Bronchial epithelial cell (primary cell): ENCODE measurements around the gene SLC34A1. TPM values are rescaled to one million over a fixed set of nuclear protein-coding genes. Genes with fewer than 3 reads are reported as not detected.

Experiments used
- DNase-seq: peaks from one replicate; pipeline ENCODE4 v3.0.0-alpha.2; 2010; ENCODE audit warnings: low read depth
- FAIRE-seq: peaks from 2 replicates; lab custom pipeline; 2011; peaks lifted over from hg19 to GRCh38; lab: Jason Lieb, UNC
- H3K27me3 ChIP-seq: 2 replicates; pipeline ENCODE4 v1.5.1; 2011; ENCODE audit warnings: low read length; ENCODE audit not compliant: control insufficient read depth, insufficient read depth
- H3K36me3 ChIP-seq: 2 replicates; pipeline ENCODE4 v1.5.1; 2011; ENCODE audit warnings: low read length; ENCODE audit not compliant: control insufficient read depth, insufficient read depth
- H3K4me3 ChIP-seq: 2 replicates; pipeline ENCODE4 v1.5.1; 2011; ENCODE audit warnings: mild to moderate bottlenecking, low read depth, low read length, control low read depth
- CTCF ChIP-seq: IDR thresholded peaks from 2 replicates; pipeline ENCODE4 v1.5.1; 2011; ENCODE audit warnings: mild to moderate bottlenecking, moderate library complexity, low read length, control low read depth, inconsistent platforms; ENCODE audit not compliant: insufficient read depth, severe bottlenecking
- total RNA-seq: library from RNA; depleted of rRNA; stranded (reverse); fragments of >200 nt; gene quantifications from 2 replicates; pipeline ENCODE4 v1.2.1, GENCODE V29; 2014

The SLC34A1 gene
- total RNA-seq, 1 donor from 2014 or later, result not detected

GRCh38 chr5:177361418-177362291 is 22.6 kb upstream of the SLC34A1 start:
- no peaks in the 10 kb centered on the region for H3K36me3 ChIP-seq
- FAIRE-seq (no peak), DNase-seq (no peak)
- TF ChIP-seq CTCF, result no peak
- H3K4me3 ChIP-seq, result no peak overlapping the region
- no peaks in the 10 kb centered on the region for H3K27me3 ChIP-seq

DNA sequence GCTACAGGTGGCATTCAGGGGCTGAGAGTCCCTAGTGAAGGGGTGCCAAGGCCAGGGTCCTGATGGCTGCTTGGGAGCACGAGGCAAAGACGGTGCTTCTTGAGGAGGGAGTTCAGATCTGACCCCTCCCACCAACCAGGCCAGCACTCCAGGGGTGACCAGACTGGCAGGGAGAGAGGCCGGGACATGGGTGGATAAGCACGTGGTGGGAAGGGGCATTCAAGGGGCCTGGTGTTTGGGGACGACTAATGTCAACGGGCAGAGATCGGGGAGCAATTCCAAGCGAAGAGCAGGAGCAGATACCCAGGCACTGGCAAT is 22.0 kb upstream of the SLC34A1 start:
- no peak for FAIRE-seq
- Histone ChIP-seq H3K36me3 (no peaks in the 10 kb centered on the region), H3K4me3 (no peak overlapping the region), H3K27me3 (no peaks in the 10 kb centered on the region)
- TF ChIP-seq CTCF, result no peak
- no peak for DNase-seq

DNA sequence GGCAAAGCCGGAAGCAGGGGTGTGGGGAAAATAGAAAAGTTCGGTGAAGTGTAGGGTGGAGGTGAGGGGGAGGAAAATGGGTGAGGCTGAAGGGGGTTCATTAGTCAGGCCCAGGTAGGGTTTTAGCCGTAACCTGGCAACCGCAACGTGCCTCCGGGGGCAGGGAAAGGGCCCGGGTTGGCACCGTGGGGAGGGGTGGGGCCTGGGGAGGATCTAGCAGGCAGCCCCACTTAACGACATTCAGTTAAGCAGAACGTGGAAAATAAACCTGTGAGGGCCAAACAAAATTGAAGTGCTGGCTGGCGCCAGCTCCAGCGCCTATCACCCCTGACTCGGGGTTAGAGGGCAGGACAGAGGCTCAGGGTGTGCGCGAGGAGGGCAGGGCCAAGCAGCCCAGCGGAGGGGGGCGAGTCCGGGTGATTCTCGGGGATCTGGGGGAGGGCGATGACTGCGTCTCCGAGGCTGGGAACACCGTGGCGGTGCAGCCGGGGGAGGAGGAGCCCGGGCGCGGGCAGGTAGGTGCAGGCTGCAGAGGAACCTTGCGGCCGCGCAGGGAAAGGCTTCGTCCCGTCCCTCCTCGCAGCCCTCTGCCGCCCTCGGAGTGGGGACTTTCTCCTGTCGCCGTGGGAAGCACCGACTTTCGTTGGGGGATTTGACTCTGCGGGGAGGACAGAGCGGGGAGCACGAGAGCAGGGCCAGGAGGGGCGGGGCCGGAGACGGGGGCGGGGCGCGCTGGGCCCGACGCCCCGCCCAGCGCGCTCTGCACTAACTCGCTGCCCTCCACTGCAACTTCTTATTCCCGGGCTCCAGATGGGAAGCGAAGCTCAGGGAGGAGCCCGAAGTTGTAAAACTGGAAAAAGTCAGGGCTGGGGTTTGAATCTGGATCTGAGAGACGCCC is 21.4 kb upstream of the SLC34A1 start:
- TF ChIP-seq CTCF, result no peak
- FAIRE-seq (no peak), DNase-seq (peak; percentile 63)
- Histone ChIP-seq H3K4me3 (peak overlapping the region; percentile 40), H3K27me3 (no peaks in the 10 kb centered on the region), H3K36me3 (no peaks in the 10 kb centered on the region)

DNA sequence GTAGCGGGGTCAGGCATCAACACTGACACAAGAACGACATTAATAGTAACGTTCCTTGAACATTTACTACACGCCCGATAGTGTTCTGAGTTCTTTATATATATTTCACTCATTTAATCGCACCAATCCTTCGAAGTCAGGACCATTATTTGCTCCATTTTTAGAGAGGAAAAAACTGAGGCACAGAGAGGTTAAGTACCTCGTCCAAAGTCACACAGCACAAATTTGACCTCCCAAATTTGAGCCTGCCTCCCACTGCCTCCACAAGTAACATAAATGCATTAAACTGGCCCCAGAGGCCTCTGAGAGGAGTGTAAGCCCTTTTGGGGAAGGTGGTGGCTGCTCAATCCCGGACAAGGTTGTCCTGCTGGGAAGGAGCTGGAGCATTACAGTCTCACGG is 20.7 kb upstream of the SLC34A1 start:
- no peak for DNase-seq
- peak overlapping the region; percentile 40 for H3K4me3 ChIP-seq
- FAIRE-seq, result no peak

More for the DNA sequence above, 20.7 kb upstream of the SLC34A1 start:
- H3K36me3 ChIP-seq, result no peaks in the 10 kb centered on the region
- H3K27me3 ChIP-seq, result no peaks in the 10 kb centered on the region
- no peak for TF ChIP-seq CTCF
